ENCODE results near the gene AZIN2. TPM values are rescaled to one million over a fixed set of nuclear protein-coding genes. Genes with fewer than 3 reads are reported as not detected.
A peak's percentile ranks its signal among the peaks of the same experiment; 100 is the strongest.

The AZIN2 gene
- total RNA-seq, 2 experiments from 2014 or later: 2.5 TPM

DNA sequence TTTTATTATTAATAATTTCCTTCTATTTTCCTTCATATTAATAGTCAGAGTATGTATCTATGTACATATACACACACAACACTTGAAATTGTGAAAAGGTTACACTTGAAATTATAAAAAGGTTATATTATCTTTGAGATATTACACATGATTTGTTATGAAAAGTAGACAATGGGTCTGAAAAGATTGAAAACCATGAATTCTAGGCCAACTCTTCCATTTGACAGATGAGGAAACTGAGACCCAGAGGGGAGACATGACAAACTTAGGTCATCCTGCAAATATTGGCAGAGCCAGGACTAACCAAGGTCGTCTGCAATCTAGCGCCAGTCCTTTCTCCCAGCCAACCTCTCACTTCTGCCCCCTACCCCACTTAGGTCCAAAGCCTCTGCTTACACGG, 67.7 kb downstream of the AZIN2 start:
- Mint-ChIP-seq H3K36me3 (ENCODE audit: low read depth) (peaks cover 2% of the 10 kb centered on the region), H3K4me3 (no peak overlapping the region), H3K27me3 (no peaks in the 10 kb centered on the region), H3K9me3 (no peaks in the 10 kb centered on the region), H3K4me1 (ENCODE audit: low read depth) (no peaks in the 10 kb centered on the region), H3K27ac (no peak overlapping the region)
- no peak for ATAC-seq
- ChIA-PET CTCF (no interaction called here), POLR2A (no interaction called here)
- TF ChIP-seq, protein P1, sequence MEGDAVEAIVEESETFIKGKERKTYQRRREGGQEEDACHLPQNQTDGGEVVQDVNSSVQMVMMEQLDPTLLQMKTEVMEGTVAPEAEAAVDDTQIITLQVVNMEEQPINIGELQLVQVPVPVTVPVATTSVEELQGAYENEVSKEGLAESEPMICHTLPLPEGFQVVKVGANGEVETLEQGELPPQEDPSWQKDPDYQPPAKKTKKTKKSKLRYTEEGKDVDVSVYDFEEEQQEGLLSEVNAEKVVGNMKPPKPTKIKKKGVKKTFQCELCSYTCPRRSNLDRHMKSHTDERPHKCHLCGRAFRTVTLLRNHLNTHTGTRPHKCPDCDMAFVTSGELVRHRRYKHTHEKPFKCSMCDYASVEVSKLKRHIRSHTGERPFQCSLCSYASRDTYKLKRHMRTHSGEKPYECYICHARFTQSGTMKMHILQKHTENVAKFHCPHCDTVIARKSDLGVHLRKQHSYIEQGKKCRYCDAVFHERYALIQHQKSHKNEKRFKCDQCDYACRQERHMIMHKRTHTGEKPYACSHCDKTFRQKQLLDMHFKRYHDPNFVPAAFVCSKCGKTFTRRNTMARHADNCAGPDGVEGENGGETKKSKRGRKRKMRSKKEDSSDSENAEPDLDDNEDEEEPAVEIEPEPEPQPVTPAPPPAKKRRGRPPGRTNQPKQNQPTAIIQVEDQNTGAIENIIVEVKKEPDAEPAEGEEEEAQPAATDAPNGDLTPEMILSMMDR (IDR thresholded peaks at IDR 0.05): no peak
- DNase-seq: no peak
- intact Hi-C loops (cut with micrococcal nuclease): no loop called here

GRCh38 chr1:33149453-33150190, 68.7 kb downstream of the AZIN2 start:
- H3K27me3 Mint-ChIP-seq: no peaks in the 10 kb centered on the region
- no peak overlapping the region for H3K27ac Mint-ChIP-seq
- no peak for DNase-seq
- intact Hi-C loops (cut with micrococcal nuclease): no loop called here
- ATAC-seq: no peak
- H3K4me3 Mint-ChIP-seq: no peak overlapping the region
- peaks cover 2% of the 10 kb centered on the region for H3K36me3 Mint-ChIP-seq (ENCODE audit: low read depth)
- H3K4me1 Mint-ChIP-seq (ENCODE audit: low read depth): no peaks in the 10 kb centered on the region
- H3K9me3 Mint-ChIP-seq: no peaks in the 10 kb centered on the region
- ChIA-PET POLR2A (interaction anchor here (0.9 kb wide), 1 partner anchor 11 kb away, joined by 3 read pairs; no protein-coding TSS in a partner anchor), CTCF (interaction anchor here (1.3 kb wide), 1 partner anchor 11 kb away, joined by 5 read pairs; no protein-coding TSS in a partner anchor)
- TF ChIP-seq, protein P1 (IDR thresholded peaks at IDR 0.05): no peak

GRCh38 chr1:33150522-33150921, 69.6 kb downstream of the AZIN2 start:
- no peak for DNase-seq
- no peak overlapping the region for H3K27ac Mint-ChIP-seq
- H3K4me1 Mint-ChIP-seq (ENCODE audit: low read depth): no peaks in the 10 kb centered on the region
- peaks cover 2% of the 10 kb centered on the region for H3K36me3 Mint-ChIP-seq (ENCODE audit: low read depth)
- no peaks in the 10 kb centered on the region for H3K9me3 Mint-ChIP-seq
- no peak for ATAC-seq
- H3K4me3 Mint-ChIP-seq: no peak overlapping the region
- no peaks in the 10 kb centered on the region for H3K27me3 Mint-ChIP-seq
- TF ChIP-seq, protein P1 (IDR thresholded peaks at IDR 0.05): no peak
- POLR2A ChIA-PET: interaction anchor here (0.9 kb wide), 1 partner anchor 10 kb away, joined by 3 read pairs; no protein-coding TSS in a partner anchor
- intact Hi-C loops (cut with micrococcal nuclease): no loop called here
- CTCF ChIA-PET: interaction anchor here (1.3 to 2.9 kb wide), 2 partner anchors 12 to 13 kb away, joined by 5 to 9 read pairs; no protein-coding TSS in a partner anchor

DNA sequence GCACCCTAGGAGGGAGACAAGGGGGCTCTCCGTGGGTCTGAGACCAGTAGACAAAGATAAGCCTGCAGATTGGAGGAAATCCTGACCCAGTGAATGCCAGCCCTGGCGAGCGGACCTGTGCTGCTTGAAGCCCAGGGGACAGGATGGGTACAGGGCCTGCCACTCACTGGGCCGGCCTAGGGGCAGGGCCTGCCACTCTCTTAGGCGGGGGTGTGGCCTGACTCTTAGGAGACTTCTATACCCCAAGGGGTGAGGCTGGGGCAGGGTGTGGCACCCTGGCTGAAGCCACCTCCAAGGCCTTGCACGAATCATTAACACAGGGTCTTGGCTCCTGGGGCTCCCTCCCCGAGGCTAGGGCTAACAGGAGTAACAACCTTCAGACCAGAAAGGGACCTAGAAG, 70.2 kb downstream of the AZIN2 start:
- no peaks in the 10 kb centered on the region for H3K4me1 Mint-ChIP-seq (ENCODE audit: low read depth)
- ATAC-seq: no peak
- TF ChIP-seq, protein P1 (IDR thresholded peaks at IDR 0.05): no peak
- ChIA-PET CTCF (interaction anchor here (2.9 kb wide), 1 partner anchor 13 kb away, joined by 9 read pairs; no protein-coding TSS in a partner anchor), POLR2A (no interaction called here)
- no peaks in the 10 kb centered on the region for H3K27me3 Mint-ChIP-seq
- no peak for DNase-seq
- peaks cover 2% of the 10 kb centered on the region for H3K36me3 Mint-ChIP-seq (ENCODE audit: low read depth)
- no peaks in the 10 kb centered on the region for H3K9me3 Mint-ChIP-seq
- intact Hi-C loops (cut with micrococcal nuclease): no loop called here
- no peak overlapping the region for H3K4me3 Mint-ChIP-seq
- no peak overlapping the region for H3K27ac Mint-ChIP-seq

DNA sequence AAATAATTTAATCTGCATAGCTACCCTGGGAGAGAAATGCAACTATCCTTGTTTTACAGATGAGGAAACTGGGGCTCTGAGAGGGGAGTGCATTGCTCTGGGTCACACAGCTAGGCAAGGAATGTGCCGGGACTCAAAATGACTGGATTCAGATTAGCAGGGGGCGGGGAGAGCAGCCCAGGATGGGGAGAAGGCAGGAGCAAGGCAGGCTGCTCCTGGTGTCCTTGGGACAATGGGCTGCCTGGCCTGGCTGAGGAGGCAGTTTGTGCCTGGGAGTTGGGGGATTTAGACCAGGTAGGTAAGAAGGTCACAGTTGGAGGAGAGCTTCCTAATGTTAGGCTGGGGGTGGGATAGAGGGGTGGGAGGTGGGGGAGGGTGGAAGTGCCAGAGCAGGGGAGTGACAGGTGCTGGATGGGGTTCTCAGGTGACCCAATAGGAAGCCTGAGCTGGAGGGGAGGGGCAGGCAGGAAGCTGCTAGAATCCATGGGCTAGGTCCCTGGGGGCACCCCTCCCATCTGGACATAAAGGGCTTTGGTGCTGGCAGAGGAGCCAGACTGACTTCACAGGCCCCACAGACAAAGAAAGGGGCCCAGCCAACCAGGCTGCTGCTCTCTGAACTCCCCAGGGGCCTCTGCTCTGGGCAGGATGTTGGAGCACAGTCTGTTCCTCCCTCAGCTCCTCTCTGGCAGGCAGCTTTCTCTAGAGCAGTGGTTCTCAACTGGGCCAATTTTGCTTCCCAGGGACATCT, 71.9 kb downstream of the AZIN2 start:
- H3K36me3 Mint-ChIP-seq (ENCODE audit: low read depth): no peaks in the 10 kb centered on the region
- H3K9me3 Mint-ChIP-seq: no peaks in the 10 kb centered on the region
- TF ChIP-seq, protein P1 (IDR thresholded peaks at IDR 0.05): no peak
- CTCF ChIA-PET: interaction anchor here (2.9 kb wide), 1 partner anchor 15 kb away, joined by 9 read pairs; no protein-coding TSS in a partner anchor
- no peak for DNase-seq
- H3K27me3 Mint-ChIP-seq: no peaks in the 10 kb centered on the region
- H3K4me3 Mint-ChIP-seq: no peak overlapping the region
- peak overlapping the region; percentile 14 for H3K27ac Mint-ChIP-seq
- H3K4me1 Mint-ChIP-seq (ENCODE audit: low read depth): no peaks in the 10 kb centered on the region
- POLR2A ChIA-PET: no interaction called here
- intact Hi-C loops (cut with micrococcal nuclease): no loop called here
- peak; percentile 34 for ATAC-seq
